NCI-H1930 (cell line): Measurements from ENCODE around the gene TFIP11.
A peak's percentile ranks its signal among the peaks of the same experiment; 100 is the strongest.

ENCODE experiments used
- DNase-seq, 2 experiments: peaks; one replicate each; lab custom pipeline; 2025; lab: John Stamatoyannopoulos, UW

TFIP11 gene

DNA sequence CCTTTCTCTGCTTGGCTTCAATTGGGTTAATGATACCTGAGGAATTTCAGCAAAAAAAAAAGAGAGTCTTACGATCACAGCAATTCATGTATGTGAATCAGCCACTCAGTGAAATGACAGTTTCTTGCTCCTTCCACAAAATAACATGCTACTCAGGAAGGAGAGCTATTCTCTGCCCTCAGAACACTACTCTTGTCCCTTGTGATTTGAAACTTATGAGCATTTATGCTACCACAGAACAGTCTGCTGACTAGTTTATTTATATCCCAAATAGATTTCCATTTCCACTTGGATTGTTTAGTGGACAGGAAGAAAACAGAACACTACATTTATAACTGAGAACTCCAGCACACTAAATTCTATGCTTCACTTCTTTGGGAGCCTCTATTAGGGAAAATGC is 8.5 kb downstream of the TFIP11 start:
- DNase-seq: no peak

DNA sequence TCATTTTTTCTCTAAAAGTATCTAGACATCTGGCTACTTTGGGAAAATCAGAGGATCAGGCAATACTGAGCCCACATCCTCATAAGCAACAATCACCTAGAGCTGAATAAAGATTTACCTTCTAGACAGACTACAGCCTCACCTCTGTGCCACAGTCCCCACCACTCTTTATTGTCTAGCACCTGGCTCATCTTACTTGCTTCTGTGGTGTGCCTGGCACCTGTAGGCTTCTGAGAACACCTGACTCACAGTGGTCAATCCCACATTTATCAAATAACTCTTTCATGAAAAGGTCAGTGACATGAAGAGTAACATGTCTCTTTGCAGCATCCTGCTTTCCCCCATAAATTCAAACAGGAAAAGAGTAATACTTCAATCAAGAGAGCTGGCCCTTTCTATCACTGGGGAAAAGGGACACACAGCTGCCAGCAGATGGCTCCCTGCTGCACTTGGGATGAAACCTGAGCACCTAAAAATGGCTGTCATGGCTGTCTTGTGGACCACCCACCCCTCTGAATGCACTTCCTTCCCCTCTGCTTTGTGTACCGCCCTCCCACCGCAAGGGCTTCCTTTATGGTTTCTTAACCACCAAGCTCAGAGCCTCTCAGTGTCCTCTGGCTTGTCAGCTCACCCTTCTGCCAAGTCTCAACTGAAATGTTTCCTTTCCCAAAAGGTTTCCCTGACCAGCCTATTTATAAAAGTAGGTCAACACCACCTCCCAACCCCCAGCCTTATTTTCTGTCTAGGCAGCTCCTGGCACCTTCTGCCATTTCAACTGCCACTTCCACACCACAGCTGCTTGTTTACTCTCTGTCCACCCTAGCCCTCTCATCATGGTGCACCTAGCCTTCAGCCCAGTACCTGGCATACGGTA is 9.3 kb downstream of the TFIP11 start:
- DNase-seq: peak in 1 of 2 experiments; percentile 20

DNA sequence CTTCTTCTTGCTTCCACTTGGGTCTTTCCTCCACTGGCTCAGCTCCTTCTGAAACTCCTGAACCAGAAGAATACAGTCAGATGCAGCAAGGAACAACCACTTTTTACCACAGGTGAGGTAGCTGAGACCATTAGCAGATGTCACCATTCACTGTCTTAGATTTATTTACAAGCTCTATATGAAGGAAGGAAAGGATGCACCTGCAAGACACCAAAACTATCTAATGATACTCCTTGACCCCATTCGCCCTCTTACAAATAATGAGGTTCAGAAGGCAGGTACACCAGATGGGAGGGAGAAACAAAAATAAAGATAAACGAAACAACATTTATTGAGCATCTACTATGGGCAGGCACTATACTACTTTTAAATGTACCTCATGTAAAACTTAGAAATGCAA is 10.3 kb downstream of the TFIP11 start:
- DNase-seq: no peak

DNA sequence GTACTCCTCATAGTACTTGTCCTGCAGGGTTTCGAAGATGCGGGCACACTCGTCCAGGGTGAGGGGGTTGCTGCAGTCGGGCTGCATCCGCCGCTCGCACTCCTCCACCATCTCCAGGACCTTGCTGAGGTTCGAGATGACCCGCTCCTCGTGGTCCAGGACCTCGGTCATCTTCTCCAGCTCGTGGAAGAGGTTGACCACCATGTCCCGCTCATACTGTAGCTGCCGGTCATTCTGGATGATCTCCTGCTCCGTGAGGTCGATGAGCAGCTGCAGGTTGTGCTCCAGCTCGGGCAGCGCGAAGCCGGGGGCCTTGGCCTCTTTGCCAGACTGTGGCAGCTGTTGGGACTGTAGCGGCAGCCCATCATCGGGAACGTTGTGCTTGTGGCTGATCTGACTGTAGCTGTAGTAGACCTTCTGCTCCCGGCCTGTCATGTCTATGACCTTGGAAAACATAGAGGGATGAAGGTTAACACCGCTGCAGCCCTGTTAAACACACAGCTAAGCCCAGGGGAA is 13.0 kb downstream of the TFIP11 start:
- no peak for DNase-seq

DNA sequence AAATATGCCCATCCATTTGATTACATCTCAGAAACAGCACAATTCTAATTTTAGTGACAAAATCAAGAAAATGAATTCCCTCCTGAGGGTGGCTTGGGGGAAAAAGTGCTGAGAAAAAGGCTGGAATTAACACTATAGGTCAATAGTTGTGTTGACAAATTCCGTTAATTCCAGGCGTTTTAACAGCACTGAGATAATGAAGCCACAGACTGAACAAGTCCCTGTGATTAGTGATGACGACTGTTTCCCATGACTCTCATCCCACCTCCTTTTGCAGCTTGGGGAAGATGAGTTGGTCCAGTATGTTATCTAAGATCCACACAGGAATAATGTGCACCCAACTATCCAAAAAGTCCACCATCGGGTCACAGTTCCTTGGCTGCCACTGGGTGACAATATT is 15.8 kb downstream of the TFIP11 start:
- no peak for DNase-seq

DNA sequence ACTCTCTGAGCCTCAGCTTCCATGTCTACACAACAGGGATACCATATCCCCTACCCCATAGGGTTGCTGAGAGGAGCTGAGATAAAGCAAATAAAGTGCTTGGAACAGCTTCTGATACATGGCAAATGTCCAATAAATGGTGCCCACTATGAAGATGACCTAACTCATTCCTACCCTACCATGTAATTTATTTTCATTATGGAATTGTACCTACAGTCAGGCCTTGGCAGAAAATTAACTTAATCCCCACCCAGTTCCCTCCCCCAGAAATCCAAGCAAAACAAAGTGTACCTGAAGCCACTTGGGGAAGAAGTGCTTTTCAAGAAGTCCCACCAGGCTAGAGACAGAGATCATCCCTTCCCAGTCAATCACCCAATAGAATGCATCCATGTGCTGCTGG is 17.8 kb downstream of the TFIP11 start:
- DNase-seq: no peak

DNA sequence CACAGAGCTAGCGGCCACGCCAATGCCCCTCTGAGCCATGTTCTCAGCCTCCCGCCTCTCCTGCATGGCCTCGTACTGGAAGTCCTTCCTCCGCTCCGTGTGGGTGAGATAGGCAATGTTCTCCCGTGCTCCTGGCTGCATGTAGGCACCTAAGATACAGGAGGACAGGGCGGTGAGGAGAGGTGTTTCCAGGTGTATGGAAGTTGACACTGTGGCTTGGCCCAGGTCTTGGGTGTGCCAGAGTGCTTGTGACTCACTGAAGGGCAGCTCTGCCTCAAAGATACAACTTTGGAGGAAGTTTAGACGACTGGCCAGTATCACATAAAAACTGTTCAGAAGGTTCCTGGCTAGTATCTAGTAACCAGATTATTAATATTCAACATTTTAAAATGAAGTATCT is 20.1 kb downstream of the TFIP11 start:
- no peak for DNase-seq

DNA sequence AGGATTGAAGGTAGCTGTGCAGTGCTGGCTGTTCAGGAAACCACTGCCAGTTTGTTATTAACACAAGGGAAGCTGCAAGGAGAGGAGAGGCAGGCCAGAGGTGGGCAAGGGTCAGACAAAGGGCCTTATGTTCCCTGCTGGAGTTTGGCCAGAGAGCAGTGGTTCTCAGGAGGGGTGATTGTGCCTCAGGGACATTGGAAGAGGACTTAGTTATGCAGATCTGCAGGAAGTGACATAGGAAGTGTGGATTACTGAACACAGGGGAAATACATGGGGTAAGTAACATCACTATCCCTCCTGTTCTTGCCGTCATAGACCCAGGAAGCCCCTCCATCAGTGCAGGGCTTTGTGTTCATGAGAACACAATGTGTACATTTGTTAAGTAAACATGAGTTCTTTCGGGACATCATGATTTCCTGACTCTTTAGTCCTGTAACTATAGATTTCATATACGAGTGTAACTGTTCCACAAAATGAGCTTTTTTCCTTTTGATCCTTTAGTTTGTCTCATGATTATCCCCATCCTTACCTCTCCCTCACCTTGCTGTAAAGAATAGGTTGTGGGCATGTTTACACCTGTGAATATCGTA is 22.7 kb downstream of the TFIP11 start:
- no peak for DNase-seq

DNA sequence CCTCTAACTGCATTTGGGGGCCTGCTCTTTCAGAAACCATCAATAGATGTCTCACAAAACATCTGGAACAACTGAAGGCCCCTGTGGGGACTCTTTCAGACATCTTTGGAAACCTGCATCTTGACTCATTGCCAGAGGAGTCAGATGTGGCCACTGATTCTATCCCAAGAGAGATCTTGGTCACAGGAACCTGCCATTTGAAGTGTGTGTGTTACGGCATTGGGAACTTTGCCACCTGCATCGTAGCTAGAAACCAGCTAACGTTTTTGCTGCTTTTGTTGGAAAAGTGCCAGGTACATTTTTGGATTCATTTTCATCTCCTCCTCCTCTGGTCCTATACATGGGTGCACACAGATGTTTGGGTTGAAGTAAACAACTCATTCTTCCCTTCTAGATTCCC is 24.3 kb downstream of the TFIP11 start:
- DNase-seq: no peak

DNA sequence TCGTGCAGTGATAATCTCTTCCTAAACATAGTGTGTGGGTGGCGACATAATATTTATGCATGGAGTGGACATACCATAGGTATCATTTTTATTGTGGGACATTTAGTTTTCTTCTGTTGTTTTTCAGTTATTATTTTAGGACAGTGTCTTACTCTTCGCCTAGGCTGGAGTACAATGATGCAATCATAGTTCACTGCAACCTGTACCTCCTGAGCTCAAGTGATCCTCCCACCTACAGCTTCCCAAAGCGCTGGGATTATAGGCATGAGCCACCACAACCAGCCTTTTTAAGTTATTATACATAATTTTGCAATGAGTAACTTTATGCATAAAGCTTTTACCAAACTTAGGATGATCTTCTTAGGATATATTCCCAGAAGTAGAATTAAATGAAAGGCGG is 25.9 kb downstream of the TFIP11 start:
- DNase-seq: no peak

DNA sequence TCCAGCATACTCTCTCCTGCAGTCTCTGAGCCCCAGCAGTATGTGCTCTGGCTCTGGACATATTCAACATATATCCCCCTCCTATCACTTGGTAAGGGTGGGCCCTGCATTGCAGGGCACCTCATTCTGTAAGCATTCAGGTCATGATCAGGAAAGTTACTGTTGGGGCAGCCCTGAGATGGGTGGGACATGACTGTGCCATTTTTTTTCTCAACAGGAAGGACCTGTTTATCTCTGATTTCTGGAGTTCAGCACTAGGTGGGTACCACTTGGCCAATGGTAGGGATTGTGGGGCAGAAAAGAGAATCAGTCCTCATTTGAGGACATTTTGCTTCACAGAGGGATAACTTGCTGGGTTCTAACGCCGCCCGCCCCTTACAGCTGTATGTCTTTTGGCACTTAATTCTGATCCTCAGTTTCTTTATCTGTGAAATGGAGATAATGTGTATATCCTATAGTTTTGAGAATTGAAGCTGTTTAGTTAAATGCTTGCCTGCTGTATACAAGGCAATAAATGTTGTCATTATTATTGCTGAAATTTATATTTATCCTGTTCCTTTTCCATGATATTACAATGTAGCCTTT is 26.4 kb downstream of the TFIP11 start:
- DNase-seq: no peak

DNA sequence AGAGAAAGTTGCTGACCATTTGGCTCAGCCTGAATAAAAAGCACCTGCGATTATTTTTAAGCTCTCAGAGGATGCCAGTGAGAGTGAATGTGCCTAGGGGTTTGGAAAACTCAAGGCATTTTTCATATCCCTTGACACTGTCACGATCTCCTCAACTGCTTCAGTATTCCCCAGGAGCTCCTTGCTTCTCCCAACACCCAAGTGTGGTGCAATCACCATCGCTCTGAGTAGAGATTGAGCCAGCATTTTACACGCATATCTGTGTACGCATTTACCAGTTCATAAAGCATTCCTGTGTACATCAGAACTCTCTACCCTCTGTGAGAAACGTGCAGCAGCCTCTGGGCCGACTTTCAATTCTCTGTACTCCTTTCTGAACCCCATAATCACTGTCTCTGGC is 27.3 kb downstream of the TFIP11 start:
- no peak for DNase-seq

DNA sequence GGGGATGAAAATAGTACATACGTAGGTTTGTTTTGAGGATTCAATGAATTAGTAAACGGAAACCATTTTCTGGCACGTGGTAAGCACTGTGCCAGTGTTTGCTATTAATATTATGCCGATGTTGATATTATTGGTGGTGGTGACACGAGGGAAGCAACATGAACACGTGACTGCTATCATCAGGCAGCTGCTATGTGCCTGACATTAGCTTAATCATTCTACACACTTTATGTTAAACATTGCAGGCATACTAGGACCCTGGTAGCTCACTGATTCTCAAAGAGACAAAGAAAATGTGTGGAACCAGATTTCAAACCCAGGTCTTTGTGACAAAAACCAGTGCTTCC is 27.9 kb downstream of the TFIP11 start:
- no peak for DNase-seq

DNA sequence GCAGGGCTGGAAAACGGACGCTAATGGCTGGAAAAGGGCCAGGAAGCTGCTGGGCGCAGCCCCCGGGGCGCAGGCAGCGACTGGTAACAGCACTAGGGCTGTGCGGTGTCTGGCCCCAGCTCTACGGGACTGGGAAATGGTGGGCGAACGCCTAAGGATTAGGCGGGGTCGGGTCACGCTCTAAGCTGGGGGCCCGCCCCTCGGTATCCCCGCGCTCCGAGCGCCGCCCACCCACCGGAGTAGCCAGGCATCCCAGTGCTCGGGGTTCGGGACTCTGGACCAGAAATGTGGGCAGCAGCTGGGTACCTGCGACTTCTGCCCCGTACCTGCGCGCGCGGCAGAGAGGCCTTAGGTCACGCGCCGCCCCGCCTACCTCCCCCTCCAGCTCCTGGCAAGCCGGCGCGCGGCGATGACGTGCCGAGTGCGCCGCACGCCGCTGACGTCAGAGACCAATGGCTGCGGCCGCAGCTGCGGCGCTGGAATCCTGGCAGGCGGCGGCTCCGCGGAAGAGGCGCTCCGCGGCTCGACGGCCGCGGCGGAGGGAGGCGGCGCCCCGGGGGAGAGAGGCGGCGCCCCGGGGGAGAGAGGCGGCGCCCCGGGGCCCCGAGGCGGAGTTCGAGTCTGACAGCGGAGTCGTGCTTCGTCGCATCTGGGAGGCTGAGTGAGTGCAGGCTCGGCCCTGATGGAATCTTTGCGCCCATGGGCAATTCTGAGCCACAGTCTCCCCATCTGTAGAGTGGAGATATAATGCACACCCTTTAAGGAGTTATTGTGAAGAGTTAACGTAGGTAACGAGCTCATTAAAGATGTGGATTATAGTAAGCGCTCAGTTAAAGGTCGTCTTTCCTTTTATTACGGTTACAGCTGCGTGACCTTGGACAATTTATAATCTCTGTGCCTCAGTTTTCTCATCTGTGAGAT is 28.6 kb downstream of the TFIP11 start, which contains the start of the genes HPS4 and SRRD:
Gene HPS4, minus strand, starts transcription at position 345 of the 921 bp plus-strand sequence. CDS start 2,021 bp downstream, outside the sequence.
Gene SRRD, plus strand, starts transcription at position 439 of the 921 bp plus-strand sequence. Its CDS starts 14 bp downstream, at position 453.
- peak; percentile 73 to 90 for DNase-seq

DNA sequence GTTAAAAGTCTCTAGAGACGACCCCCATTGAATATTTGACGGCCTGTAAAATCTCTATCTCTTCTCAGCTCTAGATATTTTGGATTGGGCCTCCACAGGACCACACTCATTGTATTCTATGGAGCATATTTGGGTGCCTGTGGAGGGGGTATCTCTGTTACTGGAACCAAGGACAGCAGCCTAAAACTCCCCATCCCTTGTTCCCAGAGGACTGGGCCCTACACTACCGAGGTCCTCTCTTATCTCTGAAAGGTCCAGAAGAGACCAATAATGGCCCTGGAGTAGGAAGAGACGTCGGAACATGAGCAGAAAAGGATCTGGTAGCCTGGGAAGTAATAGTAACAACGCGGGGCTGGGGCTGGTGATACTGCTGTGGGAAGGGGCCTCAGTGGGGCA is 29.2 kb downstream of the TFIP11 start:
- DNase-seq: no peak

DNA sequence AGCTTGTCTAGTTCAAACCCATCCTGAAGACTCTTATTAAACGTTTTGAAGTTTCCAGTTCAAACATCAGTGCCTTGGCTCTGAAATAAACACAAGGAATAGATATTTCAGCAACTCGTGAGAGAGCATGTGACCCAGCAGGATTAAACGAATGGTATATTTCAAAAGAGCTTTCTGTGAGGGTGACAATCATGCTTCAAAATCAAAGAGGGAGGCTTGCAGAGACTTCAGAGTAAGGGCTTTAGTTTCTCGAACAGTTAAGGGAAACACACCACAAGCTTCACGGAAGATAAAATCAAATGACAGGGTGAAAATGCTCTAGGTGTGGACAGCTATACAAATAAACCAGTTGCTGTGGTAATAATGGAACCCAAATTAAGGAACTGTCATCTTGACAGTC is 30.1 kb downstream of the TFIP11 start:
- no peak for DNase-seq

DNA sequence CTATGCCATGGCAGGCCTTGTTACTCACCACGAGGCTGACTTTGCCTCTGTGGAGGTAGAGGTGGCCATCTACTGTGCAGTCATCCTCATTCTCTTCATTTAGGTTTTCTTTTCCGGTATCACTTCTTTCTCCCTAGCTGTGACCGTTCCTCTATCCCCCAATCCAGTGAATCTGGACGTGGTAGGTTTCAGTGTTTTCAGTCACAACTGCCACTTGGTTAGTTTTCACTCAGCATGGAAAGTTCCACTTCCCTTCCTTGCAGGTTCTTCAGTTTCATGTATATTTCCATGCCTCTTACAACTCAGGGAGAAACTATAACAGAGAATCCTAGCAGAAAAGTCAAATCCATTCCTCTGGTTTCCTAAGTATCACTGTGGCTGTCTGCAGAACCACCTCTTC is 30.6 kb downstream of the TFIP11 start:
- DNase-seq: no peak

DNA sequence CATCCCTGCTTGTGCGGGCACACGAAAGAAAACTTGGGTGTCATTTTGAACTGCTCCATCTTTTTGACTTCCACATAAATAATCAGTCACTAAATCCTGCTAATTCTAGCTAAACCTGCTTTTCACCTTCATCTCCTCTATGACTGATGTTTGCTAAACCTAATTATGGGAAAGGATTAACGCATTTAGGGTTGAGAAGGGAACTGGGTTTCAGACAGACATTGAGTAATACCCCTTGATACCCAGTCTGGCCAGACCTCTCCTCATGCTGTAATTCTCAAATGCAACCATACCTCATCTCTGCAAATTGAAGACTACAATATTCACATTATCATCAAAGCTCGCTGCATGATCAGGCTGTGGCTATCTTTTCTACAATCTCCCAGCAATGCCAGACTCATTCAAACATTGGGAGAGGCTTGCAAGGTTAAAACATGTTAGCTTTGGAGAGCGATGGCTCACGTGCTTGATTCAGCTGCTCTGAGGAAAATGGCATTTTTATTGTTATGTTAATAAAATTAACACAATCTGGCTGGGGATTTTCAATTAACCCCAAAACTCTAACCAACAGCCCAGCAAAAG is 31.1 kb downstream of the TFIP11 start:
- no peak for DNase-seq

DNA sequence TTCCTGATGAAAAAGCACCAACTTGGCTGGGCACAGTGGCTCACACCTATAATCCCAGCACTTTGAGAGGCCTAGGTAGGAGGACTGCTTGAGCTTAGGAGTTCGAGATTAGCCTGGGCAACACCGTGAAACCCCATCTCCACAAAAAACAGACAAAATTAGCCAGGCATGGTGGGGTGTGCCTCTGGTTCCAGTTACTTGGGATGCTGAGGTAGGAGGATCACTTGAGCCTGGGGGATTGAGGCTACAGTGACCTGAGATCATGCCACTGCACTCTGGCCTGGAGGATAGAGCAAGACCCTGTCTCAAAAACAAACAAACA is 31.7 kb downstream of the TFIP11 start:
- no peak for DNase-seq

DNA sequence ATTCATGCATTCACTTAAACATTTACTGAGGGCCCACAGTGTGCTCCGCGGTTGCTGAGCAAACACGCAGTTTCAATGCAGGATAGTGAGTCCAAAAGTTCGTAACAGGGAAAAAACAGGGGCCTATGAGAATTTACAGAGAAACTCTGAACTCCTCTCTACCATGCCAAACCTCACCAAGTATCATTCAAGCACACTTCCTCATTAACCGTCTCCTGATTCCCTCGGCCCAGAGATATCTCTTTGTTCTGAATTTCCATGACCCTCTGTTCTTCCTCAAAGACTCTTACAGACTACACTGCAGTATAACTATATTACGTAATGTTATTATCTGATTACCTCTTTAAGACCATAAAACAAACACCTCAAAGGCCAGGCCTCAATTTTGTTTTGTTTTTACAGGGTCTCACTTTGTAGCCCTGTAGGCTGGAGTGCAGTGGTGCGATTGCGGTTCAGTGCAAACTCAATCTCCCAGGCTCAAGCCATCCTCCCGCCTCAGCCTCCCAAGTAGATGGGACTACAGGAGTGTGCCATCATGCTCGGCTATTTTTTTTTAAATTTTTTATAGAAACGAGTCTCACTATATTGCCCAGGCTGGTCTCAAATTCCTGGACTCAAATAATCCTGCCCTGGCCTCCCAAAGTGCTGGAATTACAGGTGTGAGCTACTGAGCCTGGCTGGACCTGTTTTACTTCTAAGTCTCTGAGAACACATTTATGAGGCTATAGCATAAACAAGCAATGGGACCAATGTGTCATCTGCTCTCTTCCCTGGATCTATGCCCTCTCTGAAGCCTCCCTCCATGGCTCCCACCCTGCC is 32.3 kb downstream of the TFIP11 start:
- DNase-seq: no peak
